ENCODE data around the gene CCNT1. TPM values are rescaled to one million over a fixed set of nuclear protein-coding genes. Genes with fewer than 3 reads are reported as not detected.
"Not testable (repeated sequence)": the region's sequence is repeated elsewhere in the genome, so short reads cannot be mapped to it uniquely, and the experiment has no call there.

Gene CCNT1
- total and polyA plus RNA-seq, 10 donors: 4.0 to 53.4 (median 37.4) TPM

- Histone ChIP-seq H3K36me3 (peaks cover 0 to 44% (median 12%) of the 10 kb centered on the region in 6 donors), H3K4me3 (no peak overlapping the region), H3K27me3 (replicated peaks in 1 of 7) (no peaks in the 10 kb centered on the region), H3K4me1 (peaks cover 0 to 17% (median 8%) of the 10 kb centered on the region in 6 donors), H3K9me3 (no peaks in the 10 kb centered on the region), H3K27ac (no peak overlapping the region)
- no peak for DNase-seq
- no peak for TF ChIP-seq POLR2AphosphoS5 (IDR thresholded peaks at IDR 0.05)
- no peak for TF ChIP-seq POLR2A (IDR thresholded peaks at IDR 0.05)
- TF ChIP-seq, protein P1, sequence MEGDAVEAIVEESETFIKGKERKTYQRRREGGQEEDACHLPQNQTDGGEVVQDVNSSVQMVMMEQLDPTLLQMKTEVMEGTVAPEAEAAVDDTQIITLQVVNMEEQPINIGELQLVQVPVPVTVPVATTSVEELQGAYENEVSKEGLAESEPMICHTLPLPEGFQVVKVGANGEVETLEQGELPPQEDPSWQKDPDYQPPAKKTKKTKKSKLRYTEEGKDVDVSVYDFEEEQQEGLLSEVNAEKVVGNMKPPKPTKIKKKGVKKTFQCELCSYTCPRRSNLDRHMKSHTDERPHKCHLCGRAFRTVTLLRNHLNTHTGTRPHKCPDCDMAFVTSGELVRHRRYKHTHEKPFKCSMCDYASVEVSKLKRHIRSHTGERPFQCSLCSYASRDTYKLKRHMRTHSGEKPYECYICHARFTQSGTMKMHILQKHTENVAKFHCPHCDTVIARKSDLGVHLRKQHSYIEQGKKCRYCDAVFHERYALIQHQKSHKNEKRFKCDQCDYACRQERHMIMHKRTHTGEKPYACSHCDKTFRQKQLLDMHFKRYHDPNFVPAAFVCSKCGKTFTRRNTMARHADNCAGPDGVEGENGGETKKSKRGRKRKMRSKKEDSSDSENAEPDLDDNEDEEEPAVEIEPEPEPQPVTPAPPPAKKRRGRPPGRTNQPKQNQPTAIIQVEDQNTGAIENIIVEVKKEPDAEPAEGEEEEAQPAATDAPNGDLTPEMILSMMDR (IDR thresholded peaks at IDR 0.05 in 8 of 11, conservative IDR thresholded peaks at IDR 0.05 in 3 of 11): no peak
- 86 to 95% (median 93%) methylated on average over 6 of the region's 6 CpGs for WGBS, 5 donors
- intact Hi-C loops (cut with DNase I; ENCODE audit: low total_unique reads): no loop called here
Measured at GRCh38 chr12:48686615-48687334, 29.7 kb downstream of the CCNT1 start.

GRCh38 chr12:48686037-48686595, 30.4 kb downstream of the CCNT1 start:
- Histone ChIP-seq H3K4me3 (no peak overlapping the region), H3K4me1 (peaks cover under 1 to 18% (median 10%) of the 10 kb centered on the region in 6 donors), H3K9me3 (no peaks in the 10 kb centered on the region), H3K27ac (no peak overlapping the region), H3K36me3 (peaks cover 0 to 37% (median 12%) of the 10 kb centered on the region in 6 donors), H3K27me3 (replicated peaks in 1 of 7) (no peaks in the 10 kb centered on the region)
- intact Hi-C loops (cut with DNase I; ENCODE audit: low total_unique reads): no loop called here
- no peak for DNase-seq
- WGBS, 5 donors: 63 to 73% (median 68%) methylated on average over 3 of the region's 3 CpGs
- TF ChIP-seq POLR2AphosphoS5 (IDR thresholded peaks at IDR 0.05) (no peak), POLR2A (IDR thresholded peaks at IDR 0.05) (no peak)
- TF ChIP-seq, protein P1 (IDR thresholded peaks at IDR 0.05 in 8 of 11, conservative IDR thresholded peaks at IDR 0.05 in 3 of 11): no peak

DNA sequence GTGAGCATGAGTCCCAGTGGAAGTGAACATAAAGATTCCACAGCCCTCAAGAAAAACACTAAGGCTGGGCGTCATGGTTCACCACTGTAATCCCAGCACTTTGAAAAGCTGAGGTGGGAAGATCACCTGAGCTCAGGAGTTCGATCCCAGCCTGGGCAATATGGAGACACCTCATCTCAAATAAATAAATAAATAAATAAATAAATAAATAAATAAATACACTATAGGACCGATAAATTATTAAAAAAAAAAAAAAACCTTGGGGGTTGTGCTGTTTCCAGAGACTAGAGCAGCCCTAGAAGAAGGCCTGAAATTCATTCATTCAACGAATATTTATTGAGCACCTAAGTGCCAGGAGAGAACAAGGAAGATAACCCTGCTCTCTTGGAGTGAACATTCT, 33.0 kb downstream of the CCNT1 start:
- Histone ChIP-seq H3K27me3 (replicated peaks in 1 of 7) (no peaks in the 10 kb centered on the region), H3K4me3 (no peak overlapping the region), H3K27ac (no peak overlapping the region), H3K9me3 (no peaks in the 10 kb centered on the region), H3K4me1 (peaks cover 26 to 40% (median 36%) of the 10 kb centered on the region in 6 donors), H3K36me3 (peaks cover 0 to 33% (median 16%) of the 10 kb centered on the region in 6 donors)
- 88 to 99% (median 94%) methylated on average over 4 of the region's 4 CpGs for WGBS, 5 donors
- DNase-seq: no peak
- TF ChIP-seq POLR2AphosphoS5 (IDR thresholded peaks at IDR 0.05) (no peak), POLR2A (IDR thresholded peaks at IDR 0.05) (no peak)
- TF ChIP-seq, protein P1 (IDR thresholded peaks at IDR 0.05 in 8 of 11, conservative IDR thresholded peaks at IDR 0.05 in 3 of 11): no peak
- intact Hi-C loops (cut with DNase I; ENCODE audit: low total_unique reads): loop anchor here (2.0 kb wide), 1 partner anchor 31 kb away; no protein-coding TSS in a partner anchor

DNA sequence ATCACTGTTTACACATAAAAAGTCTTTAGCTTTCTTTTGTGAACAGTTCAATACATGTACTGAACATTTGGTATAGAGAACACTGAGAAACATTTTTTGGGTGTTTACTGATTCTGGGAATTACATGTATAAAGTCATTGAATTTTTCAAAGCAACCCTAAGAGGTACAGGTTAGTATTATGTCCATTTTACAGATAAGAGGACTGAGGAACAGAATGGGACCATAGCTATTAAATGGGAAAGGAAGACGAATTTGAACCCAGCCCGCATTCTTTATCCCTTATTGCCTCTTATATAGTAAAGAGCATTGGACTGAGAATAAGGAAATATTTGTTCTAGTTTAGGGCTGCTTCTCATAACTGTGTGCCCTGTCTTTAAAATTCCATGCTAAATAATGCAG, 33.6 kb downstream of the CCNT1 start:
- peak overlapping the region in 4 of 8 donors; percentile 95 to 98 (median 96) for H3K27ac ChIP-seq
- DNase-seq: no peak
- H3K36me3 ChIP-seq: peaks cover 0 to 33% (median 17%) of the 10 kb centered on the region in 6 donors
- WGBS, 5 donors: 88 to 96% (median 91%) methylated on average over 2 of the region's 2 CpGs
- TF ChIP-seq POLR2A (IDR thresholded peaks at IDR 0.05) (no peak), POLR2AphosphoS5 (IDR thresholded peaks at IDR 0.05) (no peak)
- TF ChIP-seq, protein P1 (IDR thresholded peaks at IDR 0.05 in 8 of 11, conservative IDR thresholded peaks at IDR 0.05 in 3 of 11): no peak
- no peaks in the 10 kb centered on the region for H3K9me3 ChIP-seq
- H3K4me1 ChIP-seq: peaks cover 32 to 46% (median 42%) of the 10 kb centered on the region in 6 donors
- H3K4me3 ChIP-seq: peak overlapping the region; percentile 72 to 98 (median 87)
- H3K27me3 ChIP-seq (replicated peaks in 1 of 7): no peaks in the 10 kb centered on the region
- intact Hi-C loops (cut with DNase I; ENCODE audit: low total_unique reads): loop anchor here (2.0 kb wide), 1 partner anchor 32 kb away; no protein-coding TSS in a partner anchor

- not testable (repeated sequence) for DNase-seq; H3K27me3 ChIP-seq (replicated peaks in 1 of 7); H3K9me3 ChIP-seq
- H3K27ac ChIP-seq: peak overlapping the region in 6 of 8 donors; percentile 93 to 98 (median 96)
- peaks cover 0 to 33% (median 17%) of the 10 kb centered on the region in 6 donors for H3K36me3 ChIP-seq
- H3K4me1 ChIP-seq: peaks cover 35 to 50% (median 46%) of the 10 kb centered on the region in 6 donors
- WGBS, 5 donors: 14 to 22% (median 17%) methylated on average over 15 to 19 of the region's 19 CpGs
- peak overlapping the region; percentile 72 to 98 (median 87) for H3K4me3 ChIP-seq
- intact Hi-C loops (cut with DNase I; ENCODE audit: low total_unique reads): loop anchor here (2.0 kb wide), 1 partner anchor 32 kb away; no protein-coding TSS in a partner anchor
Measured at GRCh38 chr12:48682533-48682905, 34.0 kb downstream of the CCNT1 start.

Measured in spleen (tissue), 11 donors.